ENCODE data around the gene MLX.

The MLX gene

GRCh38 chr17:42591411-42591810, 24.5 kb downstream of the MLX start:
- TF ChIP-seq CTCF (IDR thresholded peaks at IDR 0.05; ENCODE audit: borderline replicate concordance, control extremely low read depth, extremely low read depth, insufficient read depth, missing control alignments): no peak
- no peak for DNase-seq (ENCODE audit: low spot score)
- in situ Hi-C loops (cut with MboI; ENCODE audit: low sequenced_read_pairs, unreplicated experiment): no loop called here

DNA sequence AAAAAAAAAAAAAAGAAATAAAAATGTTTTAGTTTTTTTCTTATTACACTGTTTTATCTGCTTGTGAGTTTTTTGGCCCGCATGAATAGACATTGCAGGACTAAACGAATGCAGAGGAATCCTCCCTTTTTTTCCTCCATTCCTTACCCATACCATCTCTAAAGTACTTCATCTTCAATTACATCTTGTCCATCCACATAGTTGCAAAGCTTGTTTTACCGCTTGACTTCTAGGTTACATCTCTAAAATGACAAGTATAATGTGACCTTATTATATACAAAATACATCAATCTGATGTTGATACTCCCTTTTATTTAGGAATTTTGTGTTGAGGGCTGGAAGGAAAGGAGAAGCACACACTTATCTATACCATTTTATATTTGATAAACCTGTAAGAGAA, 29.5 kb downstream of the MLX start:
- TF ChIP-seq CTCF (IDR thresholded peaks at IDR 0.05; ENCODE audit: borderline replicate concordance, control extremely low read depth, extremely low read depth, insufficient read depth, missing control alignments): no peak

DNA sequence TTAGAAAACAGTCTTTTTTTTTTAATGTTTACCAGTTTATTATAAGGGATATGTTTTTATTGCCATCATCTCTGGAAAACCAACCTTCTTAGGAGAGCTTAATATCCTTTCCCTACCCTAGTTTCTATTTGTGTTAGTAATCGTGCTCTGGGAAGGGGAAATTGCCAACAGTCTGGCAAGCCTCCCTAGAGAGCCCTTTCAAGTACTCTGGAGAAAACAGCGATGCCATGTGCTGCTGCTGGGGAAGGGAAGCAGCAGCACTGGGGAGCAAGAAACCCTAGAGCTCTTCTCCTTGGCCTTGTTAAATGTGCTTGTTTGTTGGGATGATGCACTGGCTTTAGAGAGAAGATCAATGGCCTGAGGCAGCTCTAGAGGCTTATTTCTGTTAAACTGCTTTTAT, 32.0 kb downstream of the MLX start:
- no peak for TF ChIP-seq CTCF (IDR thresholded peaks at IDR 0.05; ENCODE audit: borderline replicate concordance, control extremely low read depth, extremely low read depth, insufficient read depth, missing control alignments)
- in situ Hi-C loops (cut with MboI; ENCODE audit: low sequenced_read_pairs, unreplicated experiment): no loop called here
- no peak for DNase-seq (ENCODE audit: low spot score)

More for the DNA sequence above, 29.5 kb downstream of the MLX start:
- no peak for DNase-seq (ENCODE audit: low spot score)
- in situ Hi-C loops (cut with MboI; ENCODE audit: low sequenced_read_pairs, unreplicated experiment): no loop called here

DNA sequence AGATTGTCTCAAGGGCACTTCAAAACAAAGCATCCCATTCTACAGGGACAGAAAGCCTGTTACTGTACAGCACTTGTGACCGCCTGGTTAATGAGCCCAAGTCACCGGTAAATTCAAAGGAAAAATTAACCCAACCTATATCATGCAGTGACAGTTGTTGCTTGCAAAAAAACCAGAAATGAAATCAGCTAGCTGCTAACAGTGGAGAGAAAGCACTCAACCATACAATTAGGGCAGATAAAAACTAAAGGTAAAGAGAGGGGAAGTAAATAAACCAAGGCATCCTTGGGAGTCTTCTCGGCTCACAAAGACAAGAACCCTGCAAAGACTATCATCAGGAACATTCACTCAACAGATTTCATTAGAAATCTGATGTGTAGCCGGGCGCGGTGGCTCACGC, 36.4 kb downstream of the MLX start:
- peak; percentile 36 for DNase-seq (ENCODE audit: low spot score)
- in situ Hi-C loops (cut with MboI; ENCODE audit: low sequenced_read_pairs, unreplicated experiment): no loop called here

GRCh38 chr17:42607769-42608168, 40.9 kb downstream of the MLX start:
- in situ Hi-C loops (cut with MboI; ENCODE audit: low sequenced_read_pairs, unreplicated experiment): no loop called here
- TF ChIP-seq CTCF (IDR thresholded peaks at IDR 0.05; ENCODE audit: borderline replicate concordance, control extremely low read depth, extremely low read depth, insufficient read depth, missing control alignments): no peak
- no peak for DNase-seq (ENCODE audit: low spot score)

More for the DNA sequence above, 36.4 kb downstream of the MLX start:
- no peak for TF ChIP-seq CTCF (IDR thresholded peaks at IDR 0.05; ENCODE audit: borderline replicate concordance, control extremely low read depth, extremely low read depth, insufficient read depth, missing control alignments)

- no peak for TF ChIP-seq CTCF (IDR thresholded peaks at IDR 0.05; ENCODE audit: borderline replicate concordance, control extremely low read depth, extremely low read depth, insufficient read depth, missing control alignments)
- in situ Hi-C loops (cut with MboI; ENCODE audit: low sequenced_read_pairs, unreplicated experiment): no loop called here
- no peak for DNase-seq (ENCODE audit: low spot score)
Observed at GRCh38 chr17:42608305-42609181, 41.6 kb downstream of the MLX start.

Data from GM13976 (cell line).